Activated T-helper 17 cell treated with anti-CD3 and anti-CD28 coated beads, Interleukin-2, amount 50 U/mL, for 72 hours (primary cell): Measurements from ENCODE around the gene MATN3. TPM values are rescaled to one million over a fixed set of nuclear protein-coding genes. Genes with fewer than 3 reads are reported as not detected.

Experiments used
- ATAC-seq: fragments of 150-1000 bp; cut with Tn5 transposase; replicated peaks from 2 replicates; pipeline ENCODE4 v1.10.0; 2021; ENCODE audit warnings: mild to moderate bottlenecking, moderate library complexity
- H3K27ac Mint-ChIP-seq: one replicate; pipeline ENCODE4 v1.8.0; 2022; ENCODE audit warnings: mixed read lengths
- H3K27me3 Mint-ChIP-seq: one replicate; pipeline ENCODE4 v1.8.0; 2022; ENCODE audit warnings: mixed read lengths
- H3K36me3 Mint-ChIP-seq: one replicate; pipeline ENCODE4 v1.8.0; 2022; ENCODE audit warnings: low read depth, mild to moderate bottlenecking, mixed read lengths
- H3K4me1 Mint-ChIP-seq: one replicate; pipeline ENCODE4 v1.8.0; 2022; ENCODE audit warnings: mixed read lengths
- H3K4me3 Mint-ChIP-seq: one replicate; pipeline ENCODE4 v1.8.0; 2022; ENCODE audit warnings: mild to moderate bottlenecking, mixed read lengths
- H3K9me3 Mint-ChIP-seq: one replicate; pipeline ENCODE4 v1.8.0; 2022; ENCODE audit warnings: mixed read lengths
- total RNA-seq, 2 donors: library from RNA; stranded (reverse); gene quantifications; one replicate each; pipeline ENCODE4 v1.2.3, GENCODE V29; 2022

The MATN3 gene, protein sequence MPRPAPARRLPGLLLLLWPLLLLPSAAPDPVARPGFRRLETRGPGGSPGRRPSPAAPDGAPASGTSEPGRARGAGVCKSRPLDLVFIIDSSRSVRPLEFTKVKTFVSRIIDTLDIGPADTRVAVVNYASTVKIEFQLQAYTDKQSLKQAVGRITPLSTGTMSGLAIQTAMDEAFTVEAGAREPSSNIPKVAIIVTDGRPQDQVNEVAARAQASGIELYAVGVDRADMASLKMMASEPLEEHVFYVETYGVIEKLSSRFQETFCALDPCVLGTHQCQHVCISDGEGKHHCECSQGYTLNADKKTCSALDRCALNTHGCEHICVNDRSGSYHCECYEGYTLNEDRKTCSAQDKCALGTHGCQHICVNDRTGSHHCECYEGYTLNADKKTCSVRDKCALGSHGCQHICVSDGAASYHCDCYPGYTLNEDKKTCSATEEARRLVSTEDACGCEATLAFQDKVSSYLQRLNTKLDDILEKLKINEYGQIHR
- not detected for total RNA-seq

DNA sequence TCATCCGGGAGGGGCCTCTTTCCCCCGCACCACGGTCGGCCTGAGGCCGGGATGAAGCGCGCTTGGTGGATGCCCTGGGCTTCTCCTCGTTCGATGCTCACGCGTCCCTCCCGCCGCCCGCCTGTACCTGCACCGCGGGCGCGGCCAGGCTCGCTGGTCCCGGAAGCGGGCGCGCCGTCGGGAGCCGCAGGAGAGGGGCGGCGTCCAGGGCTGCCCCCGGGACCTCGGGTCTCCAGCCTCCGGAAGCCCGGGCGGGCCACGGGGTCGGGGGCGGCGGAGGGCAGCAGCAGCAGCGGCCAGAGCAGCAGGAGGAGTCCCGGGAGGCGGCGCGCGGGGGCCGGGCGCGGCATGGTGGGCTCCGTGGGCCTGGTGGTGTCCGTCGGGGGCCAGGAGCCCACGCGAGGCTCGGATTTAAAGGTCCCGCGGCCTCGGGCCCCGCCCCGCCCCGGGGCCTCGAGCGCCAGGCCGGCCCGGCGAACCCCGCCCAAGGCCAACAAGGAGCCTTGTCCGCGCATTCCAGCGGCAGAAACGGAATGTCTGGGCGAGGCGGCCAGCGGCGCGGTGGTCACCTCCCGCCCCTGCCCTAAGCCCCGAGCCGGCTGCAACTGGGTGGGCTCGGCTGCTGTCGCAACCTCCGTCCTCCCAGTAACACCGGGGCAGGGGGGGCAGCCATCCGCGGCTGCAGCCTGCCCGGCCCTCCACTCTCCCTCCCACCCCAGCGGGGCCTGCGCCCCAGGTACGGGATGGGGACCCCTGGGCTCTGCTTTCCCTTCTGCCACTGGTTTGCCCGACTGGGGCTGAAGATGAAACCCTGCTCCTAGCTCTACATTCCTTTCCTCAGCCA lies at the start of gene MATN3:
Gene MATN3, minus strand, starts transcription at position 387 of the 844 bp plus-strand sequence. Its CDS starts 37 bp downstream, at position 350.
- H3K4me1 Mint-ChIP-seq: peaks cover 5% of the 10 kb centered on the region
- no peak within 1 kb of the TSS for H3K27ac Mint-ChIP-seq
- peak; percentile 62 for ATAC-seq
- no peaks in the 10 kb centered on the region for H3K9me3 Mint-ChIP-seq
- H3K4me3 Mint-ChIP-seq: peak within 1 kb of the TSS; percentile 67
- H3K36me3 Mint-ChIP-seq: no peaks in the 10 kb centered on the region
- H3K27me3 Mint-ChIP-seq: peaks cover 12% of the 10 kb centered on the region

DNA sequence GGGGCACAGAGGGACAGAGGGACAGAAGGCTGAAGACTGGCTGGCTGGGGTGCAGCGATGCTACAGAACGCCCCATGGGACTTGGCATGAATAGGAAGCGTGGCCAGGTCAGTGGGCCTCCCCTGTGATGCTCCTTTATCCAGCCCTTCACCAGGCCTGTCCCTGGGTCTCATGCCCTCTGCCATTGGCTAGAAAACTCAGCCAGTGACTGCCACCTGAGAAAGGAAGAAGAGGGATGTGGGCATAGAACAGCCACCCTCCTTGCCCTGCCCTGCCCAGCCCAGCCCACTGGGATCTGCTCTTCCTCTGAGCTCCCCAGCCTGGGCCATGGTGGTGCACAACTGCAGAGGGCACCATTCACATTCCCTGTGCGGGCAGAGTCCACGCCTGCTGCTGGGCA lies 49.5 kb upstream of the MATN3 start:
- Mint-ChIP-seq H3K27me3 (peaks cover 5% of the 10 kb centered on the region), H3K9me3 (peaks cover 4% of the 10 kb centered on the region), H3K27ac (no peak overlapping the region), H3K4me1 (no peaks in the 10 kb centered on the region), H3K36me3 (no peaks in the 10 kb centered on the region), H3K4me3 (no peak overlapping the region)
- no peak for ATAC-seq

DNA sequence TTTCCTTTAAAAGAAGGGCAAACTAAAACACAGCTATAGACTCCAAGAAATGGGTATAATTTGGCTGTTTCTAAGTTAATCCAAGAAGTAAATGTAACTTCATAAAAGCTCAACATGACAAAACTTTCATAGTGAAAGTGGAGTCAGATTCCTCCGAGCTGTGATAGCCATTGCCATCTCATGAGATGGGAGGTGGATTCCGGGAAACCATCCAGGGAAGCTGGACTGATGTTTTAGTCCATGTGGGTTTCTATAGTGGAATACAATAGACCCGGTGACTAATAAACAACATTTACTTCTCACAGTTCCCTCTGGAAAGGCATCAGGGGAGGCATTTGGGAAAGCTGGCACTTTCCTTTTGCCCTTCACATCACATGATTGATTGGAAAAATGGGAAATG lies 49.0 kb upstream of the MATN3 start:
- Mint-ChIP-seq H3K4me3 (no peak overlapping the region), H3K27me3 (peaks cover 10% of the 10 kb centered on the region), H3K4me1 (no peaks in the 10 kb centered on the region), H3K36me3 (no peaks in the 10 kb centered on the region), H3K9me3 (peaks cover 4% of the 10 kb centered on the region), H3K27ac (no peak overlapping the region)
- no peak for ATAC-seq

DNA sequence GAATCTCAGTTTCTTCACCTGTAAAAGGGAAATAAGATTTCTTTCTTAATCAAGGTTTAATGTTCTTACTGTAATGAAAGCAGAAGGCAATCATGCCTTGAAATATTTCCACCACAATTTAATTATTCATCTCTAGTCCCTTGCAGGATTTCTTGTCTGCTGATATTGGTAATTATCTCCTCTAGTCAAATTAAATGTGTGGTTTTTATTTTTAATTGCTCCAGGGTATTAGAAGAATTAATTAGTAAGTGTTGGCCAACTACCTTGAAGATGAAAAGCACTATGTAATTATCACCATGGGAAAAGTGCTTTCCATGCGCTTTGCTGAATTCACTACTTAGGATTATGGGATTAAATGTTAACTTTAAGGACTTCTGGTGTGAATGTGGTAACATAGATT lies 47.6 kb upstream of the MATN3 start:
- Mint-ChIP-seq H3K9me3 (peaks cover 4% of the 10 kb centered on the region), H3K27me3 (peaks cover 18% of the 10 kb centered on the region), H3K27ac (no peak overlapping the region), H3K36me3 (no peaks in the 10 kb centered on the region), H3K4me1 (no peaks in the 10 kb centered on the region), H3K4me3 (no peak overlapping the region)
- ATAC-seq: no peak

DNA sequence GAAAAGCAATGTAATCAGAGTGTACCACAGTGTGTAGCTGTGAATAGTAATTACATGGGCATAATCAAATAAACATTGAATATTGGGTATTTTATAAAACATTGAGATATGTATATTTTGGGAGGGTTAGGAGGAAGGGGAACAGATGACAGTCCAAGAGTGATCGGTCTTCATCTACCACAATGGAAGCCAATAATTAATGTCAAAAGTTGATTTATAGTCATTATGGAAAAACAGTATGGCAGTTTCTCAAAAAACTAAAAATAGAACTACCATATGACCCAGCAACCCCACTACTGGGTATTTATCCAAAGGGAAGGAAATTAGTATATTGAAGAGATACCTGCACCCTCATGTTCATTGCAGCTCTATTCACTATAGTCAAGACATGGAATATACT lies 44.8 kb upstream of the MATN3 start:
- H3K4me3 Mint-ChIP-seq: no peak overlapping the region
- H3K9me3 Mint-ChIP-seq: no peaks in the 10 kb centered on the region
- H3K4me1 Mint-ChIP-seq: no peaks in the 10 kb centered on the region
- H3K27ac Mint-ChIP-seq: no peak overlapping the region
- H3K27me3 Mint-ChIP-seq: peaks cover 17% of the 10 kb centered on the region
- no peak for ATAC-seq
- H3K36me3 Mint-ChIP-seq: no peaks in the 10 kb centered on the region

DNA sequence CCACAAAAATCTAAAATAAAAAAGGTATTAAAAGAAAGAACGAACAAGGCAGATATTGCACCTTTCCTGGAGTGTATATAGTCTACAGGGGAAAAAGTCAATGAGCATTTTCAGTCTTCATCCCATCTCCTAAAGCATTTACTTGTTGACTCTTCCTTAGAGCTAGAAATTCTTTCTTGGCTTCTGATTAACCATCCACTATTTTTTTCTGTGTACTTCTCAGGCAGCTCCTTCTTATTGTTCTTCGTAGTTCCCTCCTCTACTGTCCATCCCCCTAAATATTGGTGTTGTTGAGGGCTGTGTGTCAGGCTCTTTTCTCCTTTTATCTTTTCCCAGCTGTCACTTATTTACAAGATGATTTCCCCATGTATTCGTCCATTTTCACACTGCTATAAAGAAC lies 42.5 kb upstream of the MATN3 start:
- no peak overlapping the region for H3K4me3 Mint-ChIP-seq
- peaks cover 17% of the 10 kb centered on the region for H3K27me3 Mint-ChIP-seq
- peaks cover 6% of the 10 kb centered on the region for H3K4me1 Mint-ChIP-seq
- H3K9me3 Mint-ChIP-seq: no peaks in the 10 kb centered on the region
- no peaks in the 10 kb centered on the region for H3K36me3 Mint-ChIP-seq
- H3K27ac Mint-ChIP-seq: no peak overlapping the region
- no peak for ATAC-seq

DNA sequence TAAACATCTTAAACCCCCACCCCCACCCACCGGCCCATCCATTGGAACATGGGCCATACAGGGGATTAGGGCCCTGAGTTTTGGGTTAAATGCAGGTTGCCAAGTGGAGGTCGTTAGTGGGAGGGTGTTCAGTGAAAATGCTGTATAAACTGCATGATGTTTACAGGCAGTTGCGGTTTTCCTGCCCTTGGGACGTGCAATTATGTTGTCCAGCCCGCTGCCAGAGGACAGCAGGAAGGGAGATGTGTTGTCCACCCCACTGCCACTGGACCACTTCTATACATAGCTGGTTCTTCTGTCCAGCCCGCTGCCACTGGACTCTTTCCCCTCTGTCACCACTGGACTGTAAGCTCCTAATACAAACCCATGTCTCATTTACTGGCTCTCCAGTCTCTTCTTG lies 41.7 kb upstream of the MATN3 start:
- Mint-ChIP-seq H3K4me1 (peaks cover 14% of the 10 kb centered on the region), H3K4me3 (no peak overlapping the region), H3K9me3 (no peaks in the 10 kb centered on the region), H3K36me3 (no peaks in the 10 kb centered on the region), H3K27me3 (peaks cover 17% of the 10 kb centered on the region), H3K27ac (no peak overlapping the region)
- ATAC-seq: no peak

DNA sequence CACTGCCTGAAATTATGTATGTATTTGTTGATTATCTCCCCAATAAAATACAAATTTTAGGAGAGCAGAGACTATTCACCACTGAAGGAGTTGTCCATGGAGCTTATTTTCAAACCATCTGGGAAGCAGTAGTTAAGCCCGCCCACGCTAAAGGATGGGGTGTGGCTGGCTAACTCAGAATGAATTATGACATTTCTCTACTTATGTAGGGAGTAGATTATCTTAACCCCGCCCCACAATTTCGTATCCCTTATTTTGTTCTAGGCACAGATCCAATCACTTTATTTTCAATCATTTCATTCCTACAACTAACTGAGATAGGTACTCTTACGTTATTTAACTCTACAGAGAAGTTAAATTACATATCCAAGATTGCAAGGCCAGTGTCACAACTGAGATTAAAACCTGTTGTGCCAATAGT lies 40.4 kb upstream of the MATN3 start:
- H3K27ac Mint-ChIP-seq: no peak overlapping the region
- peaks cover 17% of the 10 kb centered on the region for H3K27me3 Mint-ChIP-seq
- H3K4me1 Mint-ChIP-seq: peaks cover 23% of the 10 kb centered on the region
- H3K36me3 Mint-ChIP-seq: no peaks in the 10 kb centered on the region
- ATAC-seq: no peak
- H3K9me3 Mint-ChIP-seq: no peaks in the 10 kb centered on the region
- no peak overlapping the region for H3K4me3 Mint-ChIP-seq

DNA sequence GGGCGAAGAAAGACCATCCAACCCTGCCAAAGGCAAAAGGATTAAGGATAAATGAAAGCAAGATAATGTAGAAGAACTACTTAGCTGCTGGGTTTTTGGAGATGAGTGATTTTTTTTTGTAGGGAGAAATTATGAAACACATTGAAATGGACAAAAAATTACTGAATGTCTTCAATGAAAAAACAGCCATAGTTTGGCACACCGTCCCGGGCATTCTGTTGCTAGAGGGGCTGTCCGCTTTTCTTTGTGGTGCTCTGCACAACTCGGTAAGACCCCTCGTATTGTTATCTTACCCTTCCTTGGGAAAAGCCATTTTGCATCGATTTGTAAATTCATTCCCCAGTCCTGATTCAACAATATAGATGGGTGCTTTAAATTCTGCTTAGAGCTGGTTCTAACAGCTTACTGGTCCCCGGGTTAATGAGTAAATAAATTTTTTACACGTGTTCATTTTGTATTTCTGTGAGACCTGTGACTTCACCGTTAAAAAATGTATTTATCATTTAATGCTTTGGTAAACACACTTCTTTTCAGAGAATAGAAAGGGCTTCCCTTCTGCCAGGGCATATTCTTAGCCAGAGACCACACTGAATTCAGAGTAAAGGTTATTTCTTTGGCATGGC lies 39.9 kb upstream of the MATN3 start:
- Mint-ChIP-seq H3K4me1 (peaks cover 23% of the 10 kb centered on the region), H3K4me3 (no peak overlapping the region), H3K36me3 (no peaks in the 10 kb centered on the region), H3K27me3 (peaks cover 17% of the 10 kb centered on the region), H3K9me3 (no peaks in the 10 kb centered on the region), H3K27ac (no peak overlapping the region)
- ATAC-seq: no peak

DNA sequence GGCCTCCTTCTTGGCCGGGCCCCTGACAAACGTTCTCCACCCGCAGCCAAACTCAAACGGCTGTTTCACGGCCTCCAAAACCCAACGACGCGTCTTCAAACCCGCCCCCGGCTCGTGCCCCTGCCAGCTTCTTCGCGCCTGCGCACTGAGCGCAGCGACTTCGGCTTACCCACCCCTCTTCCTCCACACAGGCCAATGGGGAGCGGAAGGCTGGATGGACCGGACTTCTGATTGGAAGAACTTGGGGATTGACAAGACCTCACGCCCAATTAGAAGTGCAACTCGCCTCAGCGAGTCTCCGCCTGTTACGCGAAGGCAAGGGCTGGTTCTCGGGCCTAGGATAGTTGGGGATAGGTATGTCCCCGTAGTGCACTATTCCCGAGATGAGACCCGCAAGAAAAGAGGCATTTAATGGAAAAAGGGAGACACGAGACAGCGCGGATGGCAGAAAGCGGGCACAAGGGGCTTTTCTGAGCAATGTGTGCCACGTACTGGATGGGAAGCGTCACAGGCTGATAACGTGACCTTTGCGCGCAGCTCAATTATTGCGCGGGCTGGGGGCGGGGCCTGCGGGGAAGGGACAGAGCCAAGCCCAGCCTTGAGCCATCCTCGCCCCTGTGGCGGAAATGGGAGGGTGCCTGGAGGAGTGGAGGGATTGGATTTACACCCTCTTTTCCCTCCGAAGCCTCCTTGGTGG lies 39.2 kb upstream of the MATN3 start, which contains the start of gene LAPTM4A:
Gene LAPTM4A, minus strand, starts transcription at position 97 of the 697 bp plus-strand sequence. CDS start 108 bp downstream, outside the sequence.
- no peak within 1 kb of the TSS for H3K27ac Mint-ChIP-seq
- H3K4me3 Mint-ChIP-seq: no peak within 1 kb of the TSS
- H3K9me3 Mint-ChIP-seq: no peaks in the 10 kb centered on the region
- H3K4me1 Mint-ChIP-seq: peaks cover 23% of the 10 kb centered on the region
- ATAC-seq: peak; percentile 97
- no peaks in the 10 kb centered on the region for H3K36me3 Mint-ChIP-seq
- H3K27me3 Mint-ChIP-seq: peaks cover 13% of the 10 kb centered on the region

DNA sequence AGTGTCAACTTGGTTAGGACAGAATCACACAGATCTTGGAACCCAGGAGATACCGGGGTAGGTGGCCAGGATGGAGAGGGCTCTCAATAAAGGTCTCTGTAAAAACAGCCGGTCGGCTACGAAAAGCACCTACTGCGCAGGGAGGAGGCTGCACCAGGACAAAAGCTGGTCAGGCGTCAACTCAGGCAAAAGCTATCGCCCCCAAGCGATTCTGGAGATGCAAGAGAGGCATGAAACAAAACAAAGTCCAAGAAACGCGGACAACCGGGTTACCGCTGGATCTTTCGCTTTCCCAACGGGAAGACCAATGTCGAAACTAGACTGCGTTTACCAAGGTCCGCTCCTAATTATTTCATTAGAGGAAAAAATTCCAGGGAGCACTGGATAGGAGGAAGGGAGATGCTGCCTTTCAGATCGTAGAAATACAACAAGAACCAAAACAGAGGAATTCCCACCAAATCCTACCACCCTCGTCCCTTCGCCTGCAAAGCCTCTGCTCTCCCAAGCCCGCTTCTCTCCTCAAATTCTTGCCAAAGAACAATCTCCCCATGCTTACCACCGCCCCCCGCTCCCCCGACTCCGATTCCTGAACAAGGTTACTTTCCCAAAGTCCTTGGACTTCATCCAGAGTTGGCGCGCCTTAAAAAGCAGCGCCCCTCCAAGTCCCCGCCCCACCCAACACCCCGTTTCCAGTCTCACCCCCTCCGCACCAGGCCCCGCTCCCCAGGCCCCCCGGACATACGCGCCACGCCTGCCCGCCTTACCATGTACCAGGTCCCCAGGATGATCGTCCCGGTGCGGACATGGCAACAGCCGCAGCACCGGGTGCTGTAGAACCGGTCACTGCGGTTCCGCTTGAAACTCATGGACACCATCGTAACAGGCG lies 38.4 kb upstream of the MATN3 start:
- Mint-ChIP-seq H3K27me3 (peaks cover 9% of the 10 kb centered on the region), H3K36me3 (peaks cover 2% of the 10 kb centered on the region), H3K4me1 (peaks cover 23% of the 10 kb centered on the region)

DNA sequence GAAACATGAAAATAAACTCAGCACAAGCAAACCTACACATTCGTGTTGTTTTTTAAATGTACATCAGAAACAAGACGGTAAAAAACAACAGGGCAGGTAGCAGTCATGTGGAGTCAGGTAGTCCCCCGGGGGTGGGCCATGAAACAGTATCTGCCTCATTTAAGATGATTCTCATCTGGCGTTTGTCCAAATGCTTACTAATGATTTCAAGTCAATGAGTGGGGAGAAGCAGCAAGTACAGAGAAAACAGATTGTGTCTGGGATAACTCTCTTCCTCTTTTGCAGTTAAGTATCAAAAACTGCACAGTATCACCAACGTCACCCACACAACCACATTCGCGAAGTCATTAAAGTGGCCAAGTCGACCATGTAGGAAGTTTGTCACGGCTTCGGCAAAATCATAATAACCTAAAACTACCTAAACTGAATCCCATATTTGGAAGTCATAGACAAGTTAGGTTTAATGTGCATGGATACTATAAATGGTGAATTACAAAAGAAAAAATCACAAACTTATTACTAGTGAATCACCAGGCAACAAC lies 37.7 kb upstream of the MATN3 start:
- peaks cover 7% of the 10 kb centered on the region for H3K36me3 Mint-ChIP-seq
- no peaks in the 10 kb centered on the region for H3K9me3 Mint-ChIP-seq
- no peak overlapping the region for H3K27ac Mint-ChIP-seq
- peak; percentile 8 for ATAC-seq
- peaks cover 4% of the 10 kb centered on the region for H3K27me3 Mint-ChIP-seq
- H3K4me1 Mint-ChIP-seq: peaks cover 23% of the 10 kb centered on the region
- no peak overlapping the region for H3K4me3 Mint-ChIP-seq

More for the DNA sequence above, 38.4 kb upstream of the MATN3 start:
- Mint-ChIP-seq H3K4me3 (no peak overlapping the region), H3K9me3 (no peaks in the 10 kb centered on the region), H3K27ac (no peak overlapping the region)
- ATAC-seq: peak; percentile 24

DNA sequence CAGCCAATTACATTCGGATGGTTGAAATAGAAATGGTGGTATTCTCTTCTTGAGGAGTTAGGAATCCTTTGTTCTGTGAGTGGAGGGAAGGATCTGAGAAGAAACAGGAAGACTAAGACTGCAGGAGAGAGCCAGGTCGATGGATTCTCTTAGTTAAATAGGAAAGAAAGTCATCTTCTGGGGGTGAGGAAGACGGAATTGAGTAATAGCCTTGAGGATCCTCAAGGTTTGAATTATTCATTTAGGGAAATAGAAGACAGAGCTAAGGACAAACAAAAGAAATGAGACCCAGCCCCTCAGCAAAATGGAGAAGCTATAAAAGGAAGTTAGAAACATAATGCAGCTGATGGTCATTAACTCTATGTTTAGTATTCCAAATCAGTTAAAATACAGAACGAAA lies 37.2 kb upstream of the MATN3 start:
- no peaks in the 10 kb centered on the region for H3K9me3 Mint-ChIP-seq
- H3K4me1 Mint-ChIP-seq: peaks cover 23% of the 10 kb centered on the region
- peaks cover 7% of the 10 kb centered on the region for H3K36me3 Mint-ChIP-seq
- no peak overlapping the region for H3K27ac Mint-ChIP-seq
- H3K4me3 Mint-ChIP-seq: no peak overlapping the region
- H3K27me3 Mint-ChIP-seq: no peaks in the 10 kb centered on the region
- ATAC-seq: no peak
